Eye (tissue), 1 donor: Measurements from ENCODE around the gene UBR3.
A peak's percentile ranks its signal among the peaks of the same experiment; 100 is the strongest.
"Not testable (repeated sequence)": the region's sequence is repeated elsewhere in the genome, so short reads cannot be mapped to it uniquely, and the experiment has no call there.

Source experiments
- DNase-seq: peaks from one replicate; pipeline ENCODE4 v3.0.0-alpha.2; 2015

UBR3 gene

GRCh38 chr2:169827272-169828140 is at the start of gene UBR3:
Gene UBR3, plus strand, starts transcription at chr2:169827454. Its CDS starts 54 bp downstream, at chr2:169827508.
- peak; percentile 97 for DNase-seq

- DNase-seq, result no peak
Measured at GRCh38 chr2:169778446-169778845, 48.8 kb upstream of the UBR3 start.

GRCh38 chr2:169781249-169782013 is 45.8 kb upstream of the UBR3 start:
- no peak for DNase-seq

GRCh38 chr2:169782513-169782912 is 44.7 kb upstream of the UBR3 start:
- DNase-seq, result no peak

- no peak for DNase-seq
Measured at GRCh38 chr2:169790581-169790980, 36.7 kb upstream of the UBR3 start.

GRCh38 chr2:169795181-169795580 is 32.1 kb upstream of the UBR3 start:
- DNase-seq, result no peak

GRCh38 chr2:169796441-169796840 is 30.8 kb upstream of the UBR3 start:
- DNase-seq, result no peak

GRCh38 chr2:169797601-169798000 is 29.7 kb upstream of the UBR3 start:
- no peak for DNase-seq

- DNase-seq, result no peak
Measured at GRCh38 chr2:169798397-169798717, 28.9 kb upstream of the UBR3 start.

- peak; percentile 96 for DNase-seq
Measured at GRCh38 chr2:169798718-169799592, 28.3 kb upstream of the UBR3 start, which contains the start of gene SSB. Gene SSB, plus strand, starts transcription at chr2:169798871. Its CDS starts 2,090 bp downstream, at chr2:169800961.

- DNase-seq, result no peak
Measured at GRCh38 chr2:169803480-169803879, 23.8 kb upstream of the UBR3 start.

- DNase-seq, result no peak
Measured at GRCh38 chr2:169806586-169806985, 20.7 kb upstream of the UBR3 start.

GRCh38 chr2:169808221-169808620 is 19.0 kb upstream of the UBR3 start:
- DNase-seq, result no peak

- no peak for DNase-seq
Measured at GRCh38 chr2:169815849-169816248, 11.4 kb upstream of the UBR3 start.

- not testable (repeated sequence) for DNase-seq
Measured at GRCh38 chr2:169816961-169817360, 10.3 kb upstream of the UBR3 start.

- DNase-seq, result not testable (repeated sequence)
Measured at GRCh38 chr2:169817369-169817768, 9.9 kb upstream of the UBR3 start.

- no peak for DNase-seq
Measured at GRCh38 chr2:169818241-169818640, 9.0 kb upstream of the UBR3 start.

GRCh38 chr2:169819106-169819505 is 8.1 kb upstream of the UBR3 start:
- no peak for DNase-seq

GRCh38 chr2:169820101-169820500 is 7.2 kb upstream of the UBR3 start:
- not testable (repeated sequence) for DNase-seq

GRCh38 chr2:169822036-169822435 is 5.2 kb upstream of the UBR3 start:
- DNase-seq, result no peak

- DNase-seq, result no peak
Measured at GRCh38 chr2:169822785-169823392, 4.4 kb upstream of the UBR3 start.

- DNase-seq, result no peak
Measured at GRCh38 chr2:169823996-169824372, 3.3 kb upstream of the UBR3 start.
